Hepatocyte (in vitro differentiated cells): ENCODE results near the gene PRTFDC1. TPM values are rescaled to one million over a fixed set of nuclear protein-coding genes. Genes with fewer than 3 reads are reported as not detected.
"Not testable (repeated sequence)": the region's sequence is repeated elsewhere in the genome, so short reads cannot be mapped to it uniquely, and the experiment has no call there.

ENCODE experiments used
- DNase-seq: peaks from one replicate; pipeline ENCODE4 v3.0.0-alpha.2; 2016; ENCODE audit warnings: low spot score
- H2AFZ ChIP-seq: fragments of 200-600 bp; sonication (generic); 2 replicates; pipeline ENCODE4 v1.6.0; 2016; ENCODE audit warnings: antibody characterized with exemption, mild to moderate bottlenecking
- H3K27ac ChIP-seq: fragments of 200-600 bp; sonication (generic); 2 replicates; pipeline ENCODE4 v1.5.1; 2016; ENCODE audit warnings: mild to moderate bottlenecking
- H3K27me3 ChIP-seq: fragments of 200-600 bp; sonication (generic); 2 replicates; pipeline ENCODE4 v1.6.1; 2016
- H3K36me3 ChIP-seq: fragments of 200-600 bp; sonication (generic); replicated peaks from 2 replicates; pipeline ENCODE4 v1.5.1; 2016; ENCODE audit warnings: low read depth; ENCODE audit not compliant: insufficient read depth
- H3K4me1 ChIP-seq: fragments of 200-600 bp; sonication (generic); 2 replicates; pipeline ENCODE4 v1.5.1; 2016; ENCODE audit warnings: mild to moderate bottlenecking, moderate library complexity; ENCODE audit not compliant: insufficient read depth
- H3K4me2 ChIP-seq: fragments of 200-600 bp; sonication (generic); 2 replicates; pipeline ENCODE4 v1.6.0; 2016
- H3K4me3 ChIP-seq: fragments of 200-600 bp; sonication (generic); 2 replicates; pipeline ENCODE4 v1.5.1; 2016; ENCODE audit warnings: mild to moderate bottlenecking
- H3K79me2 ChIP-seq: fragments of 200-600 bp; sonication (generic); 2 replicates; pipeline ENCODE4 v1.6.0; 2017; ENCODE audit warnings: mild to moderate bottlenecking
- H3K9me2 ChIP-seq: fragments of 200-600 bp; sonication (generic); replicated peaks from 2 replicates; pipeline ENCODE4 v1.6.0; 2017; ENCODE audit warnings: mild to moderate bottlenecking; ENCODE audit not compliant: insufficient read depth
- H3K9me3 ChIP-seq: fragments of 200-600 bp; sonication (generic); 2 replicates; pipeline ENCODE4 v1.5.1; 2016; ENCODE audit warnings: low read depth, mild to moderate bottlenecking
- H4K20me1 ChIP-seq: fragments of 200-600 bp; sonication (generic); 2 replicates; pipeline ENCODE4 v1.6.0; 2016; ENCODE audit warnings: mild to moderate bottlenecking; ENCODE audit not compliant: insufficient read depth, poor library complexity, severe bottlenecking
- EZH2 ChIP-seq: fragments of 200-600 bp; sonication (generic); IDR thresholded peaks from 2 replicates; pipeline ENCODE4 v1.6.1; 2016; ENCODE audit warnings: antibody characterized with exemption, mild to moderate bottlenecking, borderline replicate concordance
- EZH2phosphoT487 ChIP-seq: fragments of 200-600 bp; sonication (generic); IDR thresholded peaks from one replicate; pipeline ENCODE4 v1.6.1; 2018; ENCODE audit warnings: antibody characterized with exemption, mild to moderate bottlenecking, low read depth, moderate library complexity; ENCODE audit not compliant: unreplicated experiment, severe bottlenecking
- WGBS: methylation state at CpG from one replicate; pipeline ENCODE4 v1.1.6; 2016; ENCODE audit warnings: low lambda C conversion rate; ENCODE audit errors: missing lambda C conversion rate; 5-methylcytosine and 5-hydroxymethylcytosine counted together
- polyA plus RNA-seq: library from polyadenylated mRNA; unstranded; fragments of >200 nt; fragmentation: Nextera tagmentation; extraction: Ambion mirVana; gene quantifications from 2 replicates; pipeline ENCODE4 v1.2.1, GENCODE V29; 2016
- total RNA-seq: library from RNA; depleted of rRNA; stranded (reverse); fragments of >200 nt; gene quantifications from 2 replicates; pipeline ENCODE4 v1.2.3, GENCODE V29; 2014
- TF ChIP-seq, protein P1 (sequence below): fragments of 200-600 bp; sonication (generic); IDR thresholded peaks from 2 replicates; pipeline ENCODE4 v1.5.1; 2016; ENCODE audit warnings: antibody characterized with exemption, mild to moderate bottlenecking; ENCODE audit not compliant: poor library complexity

The PRTFDC1 gene
- total and polyA plus RNA-seq, 2 experiments from 2014 or later, result 6.4 to 14.7 TPM

DNA sequence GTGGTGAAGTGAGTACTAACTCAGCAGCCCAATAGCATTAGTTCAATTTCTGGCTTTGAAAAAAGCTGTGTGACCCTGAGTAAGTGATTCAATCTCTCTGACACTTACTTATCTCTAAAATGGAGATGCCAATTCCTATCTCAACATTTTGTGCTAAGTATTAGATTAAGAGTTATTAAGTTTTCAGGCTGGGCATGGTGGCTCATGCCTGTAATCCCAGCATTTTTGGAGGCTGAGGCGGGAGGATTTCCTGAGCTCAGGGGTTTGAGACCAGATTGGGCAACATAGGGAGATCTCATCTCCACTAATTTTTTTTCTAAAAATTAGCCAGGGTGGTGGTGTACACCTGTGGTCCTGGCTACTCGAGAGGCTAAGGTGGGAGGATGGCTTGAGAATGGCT lies 109.5 kb downstream of the PRTFDC1 start:
- DNase-seq, result no peak
- Histone ChIP-seq H3K27ac (no peak overlapping the region), H2AFZ (no peak overlapping the region), H4K20me1 (no peaks in the 10 kb centered on the region), H3K4me2 (no peak overlapping the region), H3K9me2 (no peaks in the 10 kb centered on the region), H3K9me3 (no peaks in the 10 kb centered on the region), H3K4me1 (no peaks in the 10 kb centered on the region), H3K79me2 (no peaks in the 10 kb centered on the region), H3K4me3 (no peak overlapping the region), H3K36me3 (no peaks in the 10 kb centered on the region), H3K27me3 (no peaks in the 10 kb centered on the region)
- 50% methylated on average over 2 of the region's 2 CpGs for WGBS
- no peak for TF ChIP-seq EZH2phosphoT487
- TF ChIP-seq, protein P1, sequence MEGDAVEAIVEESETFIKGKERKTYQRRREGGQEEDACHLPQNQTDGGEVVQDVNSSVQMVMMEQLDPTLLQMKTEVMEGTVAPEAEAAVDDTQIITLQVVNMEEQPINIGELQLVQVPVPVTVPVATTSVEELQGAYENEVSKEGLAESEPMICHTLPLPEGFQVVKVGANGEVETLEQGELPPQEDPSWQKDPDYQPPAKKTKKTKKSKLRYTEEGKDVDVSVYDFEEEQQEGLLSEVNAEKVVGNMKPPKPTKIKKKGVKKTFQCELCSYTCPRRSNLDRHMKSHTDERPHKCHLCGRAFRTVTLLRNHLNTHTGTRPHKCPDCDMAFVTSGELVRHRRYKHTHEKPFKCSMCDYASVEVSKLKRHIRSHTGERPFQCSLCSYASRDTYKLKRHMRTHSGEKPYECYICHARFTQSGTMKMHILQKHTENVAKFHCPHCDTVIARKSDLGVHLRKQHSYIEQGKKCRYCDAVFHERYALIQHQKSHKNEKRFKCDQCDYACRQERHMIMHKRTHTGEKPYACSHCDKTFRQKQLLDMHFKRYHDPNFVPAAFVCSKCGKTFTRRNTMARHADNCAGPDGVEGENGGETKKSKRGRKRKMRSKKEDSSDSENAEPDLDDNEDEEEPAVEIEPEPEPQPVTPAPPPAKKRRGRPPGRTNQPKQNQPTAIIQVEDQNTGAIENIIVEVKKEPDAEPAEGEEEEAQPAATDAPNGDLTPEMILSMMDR, result no peak
- no peak for TF ChIP-seq EZH2

DNA sequence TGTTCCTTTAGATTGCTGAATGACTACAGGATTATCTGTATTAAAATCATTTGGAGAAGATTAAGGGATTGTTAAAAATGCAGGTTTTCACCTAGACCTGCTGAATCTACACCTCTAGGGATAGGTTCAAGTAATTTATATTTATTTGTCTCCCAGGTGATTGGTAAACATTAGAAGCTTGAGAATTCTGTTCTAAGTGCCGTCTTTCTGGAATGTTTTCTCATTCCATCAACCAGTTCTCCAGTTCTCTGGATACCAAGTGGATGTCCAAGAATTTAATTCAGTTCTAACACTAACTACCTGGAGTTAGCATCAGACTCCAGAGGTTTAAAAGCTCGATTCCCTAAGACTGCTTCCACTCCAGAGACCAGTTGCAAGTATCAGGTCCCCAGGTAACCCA lies 110.9 kb downstream of the PRTFDC1 start:
- no peaks in the 10 kb centered on the region for H3K36me3 ChIP-seq
- H3K27me3 ChIP-seq, result no peaks in the 10 kb centered on the region
- no peaks in the 10 kb centered on the region for H4K20me1 ChIP-seq
- no peak overlapping the region for H3K4me2 ChIP-seq
- no peaks in the 10 kb centered on the region for H3K9me3 ChIP-seq
- 88% methylated on average over 2 of the region's 2 CpGs for WGBS
- no peaks in the 10 kb centered on the region for H3K4me1 ChIP-seq
- TF ChIP-seq EZH2, result no peak
- TF ChIP-seq, protein P1, result no peak
- TF ChIP-seq EZH2phosphoT487, result no peak
- H3K79me2 ChIP-seq, result no peaks in the 10 kb centered on the region
- DNase-seq, result no peak
- no peak overlapping the region for H3K27ac ChIP-seq
- H3K4me3 ChIP-seq, result no peak overlapping the region
- H3K9me2 ChIP-seq, result no peaks in the 10 kb centered on the region
- H2AFZ ChIP-seq, result no peak overlapping the region

- H3K27ac ChIP-seq, result no peak overlapping the region
- H4K20me1 ChIP-seq, result no peaks in the 10 kb centered on the region
- no peak overlapping the region for H3K4me3 ChIP-seq
- H3K79me2 ChIP-seq, result no peaks in the 10 kb centered on the region
- no peaks in the 10 kb centered on the region for H3K9me2 ChIP-seq
- H3K27me3 ChIP-seq, result no peaks in the 10 kb centered on the region
- TF ChIP-seq EZH2phosphoT487 (no peak), EZH2 (no peak)
- TF ChIP-seq, protein P1, result no peak
- no peak overlapping the region for H2AFZ ChIP-seq
- no peaks in the 10 kb centered on the region for H3K4me1 ChIP-seq
- no peaks in the 10 kb centered on the region for H3K9me3 ChIP-seq
- no peak for DNase-seq
- no peak overlapping the region for H3K4me2 ChIP-seq
- H3K36me3 ChIP-seq, result no peaks in the 10 kb centered on the region
Measured at GRCh38 chr10:24840784-24841183, 111.6 kb downstream of the PRTFDC1 start.

DNA sequence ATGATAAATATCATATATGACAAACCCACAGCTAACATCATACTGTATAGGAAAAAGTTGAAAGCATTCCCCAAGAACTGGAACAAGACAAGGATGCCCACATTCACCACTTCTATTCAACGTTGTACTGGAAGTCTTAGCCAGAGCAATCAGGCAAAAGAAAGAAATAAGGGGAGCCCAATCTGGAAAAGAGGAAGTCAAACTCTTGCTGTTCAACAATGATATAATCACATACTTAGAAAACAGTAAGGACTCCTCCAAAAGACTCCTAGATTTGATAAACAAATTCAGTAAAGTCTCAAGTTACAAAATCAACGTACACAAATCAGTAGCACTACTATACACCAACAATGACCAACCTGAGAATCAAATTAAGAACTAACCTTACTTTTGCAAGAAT lies 114.6 kb downstream of the PRTFDC1 start:
- H3K4me3 ChIP-seq, H3K9me2 ChIP-seq, H3K4me1 ChIP-seq, H3K36me3 ChIP-seq, H3K4me2 ChIP-seq, H3K9me3 ChIP-seq, H2AFZ ChIP-seq, DNase-seq, H3K27ac ChIP-seq, H3K79me2 ChIP-seq, H3K27me3 ChIP-seq, H4K20me1 ChIP-seq: not testable (repeated sequence)
- 93% methylated on average over 2 of the region's 2 CpGs for WGBS
